K562 (cell line): ENCODE results near the gene XKR7.

Experiments
- CBX5 ChIP-seq: IDR thresholded peaks from 2 replicates; pipeline ENCODE4 v1.6.1; 2014; ENCODE audit warnings: low read depth, borderline replicate concordance
- EHMT2 ChIP-seq: fragments of 450-650 bp; IDR thresholded peaks from 2 replicates; pipeline ENCODE4 v1.6.1; 2018; ENCODE audit warnings: antibody characterized with exemption
- HMGN3 ChIP-seq: IDR thresholded peaks from 2 replicates; pipeline ENCODE4 v1.6.1; 2011; ENCODE audit warnings: borderline replicate concordance, low read depth, mild to moderate bottlenecking, mixed read lengths, low read length; ENCODE audit not compliant: insufficient read length; ENCODE audit errors: extremely low read depth
- MTA1 ChIP-seq: fragments of 450-650 bp; IDR thresholded peaks from 2 replicates; pipeline ENCODE4 v1.6.1; 2017; ENCODE audit warnings: borderline replicate concordance
- NRF1 ChIP-seq, 2 experiments: fragments of 450-650 bp; IDR thresholded peaks in 1 of 2; conservative IDR thresholded peaks in 1 of 2; 2 replicates each; pipeline ENCODE4 v1.6.1; 2014; ENCODE audit warnings: mild to moderate bottlenecking in 2 of 2
- POLR2A ChIP-seq: fragments of 450-650 bp; conservative IDR thresholded peaks from 2 replicates; pipeline ENCODE4 v1.6.1; 2016
- SMAD3 ChIP-seq: fragments of 450-650 bp; formaldehyde crosslinking; conservative IDR thresholded peaks from 2 replicates; pipeline ENCODE4 v1.4.0; 2020; ENCODE audit warnings: mild to moderate bottlenecking
- ZNF146 ChIP-seq: IDR thresholded peaks from one replicate; pipeline ENCODE4 v1.6.1; 2018; ENCODE audit warnings: missing compliant biosample characterization; ENCODE audit not compliant: unreplicated experiment
- TF ChIP-seq, protein P1 (sequence below): fragments of 250-450 bp; sonication (Bioruptor Pico); IDR thresholded peaks from 2 replicates; pipeline ENCODE4 v1.5.0; 2020; ENCODE audit warnings: mild to moderate bottlenecking, borderline replicate concordance

DNA sequence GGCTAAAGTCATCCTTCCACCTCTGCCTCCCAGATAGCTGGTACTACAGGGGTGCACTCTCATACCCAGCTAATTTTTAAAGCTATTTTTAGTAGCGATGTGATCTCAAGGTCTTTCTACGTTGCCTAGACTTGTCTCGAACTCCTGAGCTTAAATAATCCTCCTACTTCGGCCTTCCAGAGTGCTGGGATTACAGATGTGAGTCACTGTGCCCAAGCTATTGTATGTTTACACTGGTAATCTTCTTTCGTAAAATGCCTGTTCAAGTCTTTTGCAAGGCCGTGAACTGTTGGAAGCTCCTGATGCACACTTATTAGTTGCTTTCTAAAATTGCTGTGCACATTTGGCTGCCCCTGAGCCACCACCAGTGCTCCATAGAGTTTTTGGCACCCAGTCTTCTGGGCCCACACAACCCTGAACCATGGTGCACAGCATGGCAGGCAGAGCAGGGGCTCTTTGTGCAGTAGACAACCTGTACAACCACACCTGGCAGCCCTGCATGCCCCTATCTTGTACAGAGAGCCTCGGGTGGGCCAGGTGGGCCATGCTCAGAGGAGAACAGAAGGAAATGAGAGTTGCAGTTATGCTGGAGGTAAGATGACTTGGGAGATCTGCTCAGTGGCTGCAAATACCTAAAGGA, 49.4 kb upstream of the XKR7 start:
- TF ChIP-seq EHMT2 (no peak), ZNF146 (CRISPR knock-in tag) (no peak), CBX5 (no peak), SMAD3 (CRISPR knock-in tag) (no peak), NRF1 (conservative IDR thresholded peaks at IDR 0.05 in 1 of 2, IDR thresholded peaks at IDR 0.05 in 1 of 2) (no peak), MTA1 (no peak), POLR2A (no peak), HMGN3 (no peak)
- TF ChIP-seq, protein P1, sequence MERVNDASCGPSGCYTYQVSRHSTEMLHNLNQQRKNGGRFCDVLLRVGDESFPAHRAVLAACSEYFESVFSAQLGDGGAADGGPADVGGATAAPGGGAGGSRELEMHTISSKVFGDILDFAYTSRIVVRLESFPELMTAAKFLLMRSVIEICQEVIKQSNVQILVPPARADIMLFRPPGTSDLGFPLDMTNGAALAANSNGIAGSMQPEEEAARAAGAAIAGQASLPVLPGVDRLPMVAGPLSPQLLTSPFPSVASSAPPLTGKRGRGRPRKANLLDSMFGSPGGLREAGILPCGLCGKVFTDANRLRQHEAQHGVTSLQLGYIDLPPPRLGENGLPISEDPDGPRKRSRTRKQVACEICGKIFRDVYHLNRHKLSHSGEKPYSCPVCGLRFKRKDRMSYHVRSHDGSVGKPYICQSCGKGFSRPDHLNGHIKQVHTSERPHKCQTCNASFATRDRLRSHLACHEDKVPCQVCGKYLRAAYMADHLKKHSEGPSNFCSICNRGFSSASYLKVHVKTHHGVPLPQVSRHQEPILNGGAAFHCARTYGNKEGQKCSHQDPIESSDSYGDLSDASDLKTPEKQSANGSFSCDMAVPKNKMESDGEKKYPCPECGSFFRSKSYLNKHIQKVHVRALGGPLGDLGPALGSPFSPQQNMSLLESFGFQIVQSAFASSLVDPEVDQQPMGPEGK (CRISPR knock-in tag), result no peak
